HG03520 (cell line): ENCODE data around the gene MCCD1.

Experiments used
- ATAC-seq: cut with Tn5 transposase; IDR thresholded peaks from one replicate; pipeline ENCODE4 v1.9.1; 2021; ENCODE audit warnings: mild to moderate bottlenecking, moderate library complexity; ENCODE audit not compliant: unreplicated experiment

The MCCD1 gene

GRCh38 chr6:31568537-31568961 is 39.8 kb downstream of the MCCD1 start:
- ATAC-seq, result peak; percentile 68

GRCh38 chr6:31569861-31570536 is 41.2 kb downstream of the MCCD1 start:
- ATAC-seq, result no peak

- peak; percentile 39 for ATAC-seq
Measured at GRCh38 chr6:31572041-31572911, 43.5 kb downstream of the MCCD1 start, which contains the start of gene LTA. LTA (plus strand) TSS chr6:31572289; CDS start chr6:31572743, 454 bp downstream.

- no peak for ATAC-seq
Measured at GRCh38 chr6:31573239-31574105, 44.7 kb downstream of the MCCD1 start.

GRCh38 chr6:31574106-31575061 is 45.6 kb downstream of the MCCD1 start:
- no peak for ATAC-seq

GRCh38 chr6:31575335-31575901 is 46.7 kb downstream of the MCCD1 start, which contains the start of gene TNF:
TNF (plus strand) TSS chr6:31575565; CDS start chr6:31575742, 177 bp downstream.
- no peak for ATAC-seq

- ATAC-seq, result no peak
Measured at GRCh38 chr6:31575952-31576685, 47.4 kb downstream of the MCCD1 start.

GRCh38 chr6:31576897-31577578 is 48.3 kb downstream of the MCCD1 start:
- no peak for ATAC-seq

GRCh38 chr6:31577579-31577966 is 48.8 kb downstream of the MCCD1 start:
- ATAC-seq, result no peak

- no peak for ATAC-seq
Measured at GRCh38 chr6:31578184-31579118, 49.7 kb downstream of the MCCD1 start.

GRCh38 chr6:31579119-31579505 is 50.4 kb downstream of the MCCD1 start:
- ATAC-seq, result no peak
